OCI-LY3 (cell line): ENCODE results near the gene LHFPL3.

Source experiments
- CTCF ChIP-seq: fragments of 200-600, 300-600 bp; sonication (generic); IDR thresholded peaks from 2 replicates; pipeline ENCODE4 v1.5.1; 2014; ENCODE audit warnings: antibody characterized with exemption, low read length, low read depth
- EZH2phosphoT487 ChIP-seq: fragments of 200-600 bp; shearing (Covaris generic); IDR thresholded peaks from 2 replicates; pipeline ENCODE4 v1.6.1; 2018; ENCODE audit warnings: antibody characterized with exemption, mixed run types, low read depth

GRCh38 chr7:104652434-104652833 is 324.0 kb downstream of the LHFPL3 start:
- no peak for TF ChIP-seq CTCF
- TF ChIP-seq EZH2phosphoT487, result no peak
